ENCODE results near the gene SAMD4B. TPM values are rescaled to one million over a fixed set of nuclear protein-coding genes. Genes with fewer than 3 reads are reported as not detected.

SAMD4B gene
- total and polyA plus RNA-seq, 8 donors, result 49.9 to 136 (median 66.2) TPM

DNA sequence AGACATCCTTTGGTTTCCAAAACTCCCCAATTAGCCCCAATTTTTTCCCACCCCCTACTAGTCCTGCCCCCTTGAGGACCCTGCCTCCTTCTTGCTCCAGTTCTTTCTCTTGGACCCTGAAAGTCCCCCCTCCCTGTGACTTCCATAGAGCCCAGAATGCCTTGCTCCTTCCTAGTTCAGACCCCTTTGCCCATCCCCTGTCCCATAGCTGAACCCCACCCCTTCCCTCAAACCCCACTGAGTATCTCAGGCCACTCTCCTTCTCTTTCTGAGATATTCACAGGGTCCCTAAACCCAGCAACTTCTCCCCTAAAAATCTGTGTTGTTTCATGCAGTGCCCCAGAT lies 20.4 kb upstream of the SAMD4B start:
- Histone ChIP-seq H3K27me3 (peaks cover 0 to 4% (median 0%) of the 10 kb centered on the region in 3 donors), H3K9me3 (no peaks in the 10 kb centered on the region), H3K4me1 (peaks cover 7 to 16% (median 15%) of the 10 kb centered on the region in 4 donors), H3K36me3 (no peaks in the 10 kb centered on the region), H3K4me3 (no peak overlapping the region), H3K27ac (no peak overlapping the region)
- intact Hi-C loops (cut with DNase I; ENCODE audit: low total_unique reads), result no loop called here
- DNase-seq, result no peak
- TF ChIP-seq, protein P1, sequence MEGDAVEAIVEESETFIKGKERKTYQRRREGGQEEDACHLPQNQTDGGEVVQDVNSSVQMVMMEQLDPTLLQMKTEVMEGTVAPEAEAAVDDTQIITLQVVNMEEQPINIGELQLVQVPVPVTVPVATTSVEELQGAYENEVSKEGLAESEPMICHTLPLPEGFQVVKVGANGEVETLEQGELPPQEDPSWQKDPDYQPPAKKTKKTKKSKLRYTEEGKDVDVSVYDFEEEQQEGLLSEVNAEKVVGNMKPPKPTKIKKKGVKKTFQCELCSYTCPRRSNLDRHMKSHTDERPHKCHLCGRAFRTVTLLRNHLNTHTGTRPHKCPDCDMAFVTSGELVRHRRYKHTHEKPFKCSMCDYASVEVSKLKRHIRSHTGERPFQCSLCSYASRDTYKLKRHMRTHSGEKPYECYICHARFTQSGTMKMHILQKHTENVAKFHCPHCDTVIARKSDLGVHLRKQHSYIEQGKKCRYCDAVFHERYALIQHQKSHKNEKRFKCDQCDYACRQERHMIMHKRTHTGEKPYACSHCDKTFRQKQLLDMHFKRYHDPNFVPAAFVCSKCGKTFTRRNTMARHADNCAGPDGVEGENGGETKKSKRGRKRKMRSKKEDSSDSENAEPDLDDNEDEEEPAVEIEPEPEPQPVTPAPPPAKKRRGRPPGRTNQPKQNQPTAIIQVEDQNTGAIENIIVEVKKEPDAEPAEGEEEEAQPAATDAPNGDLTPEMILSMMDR (IDR thresholded peaks at IDR 0.05), result no peak
- TF ChIP-seq POLR2AphosphoS5 (IDR thresholded peaks at IDR 0.05), result no peak
- TF ChIP-seq EP300 (IDR thresholded peaks at IDR 0.05), result no peak
- no peak for TF ChIP-seq POLR2A (IDR thresholded peaks at IDR 0.05)

DNA sequence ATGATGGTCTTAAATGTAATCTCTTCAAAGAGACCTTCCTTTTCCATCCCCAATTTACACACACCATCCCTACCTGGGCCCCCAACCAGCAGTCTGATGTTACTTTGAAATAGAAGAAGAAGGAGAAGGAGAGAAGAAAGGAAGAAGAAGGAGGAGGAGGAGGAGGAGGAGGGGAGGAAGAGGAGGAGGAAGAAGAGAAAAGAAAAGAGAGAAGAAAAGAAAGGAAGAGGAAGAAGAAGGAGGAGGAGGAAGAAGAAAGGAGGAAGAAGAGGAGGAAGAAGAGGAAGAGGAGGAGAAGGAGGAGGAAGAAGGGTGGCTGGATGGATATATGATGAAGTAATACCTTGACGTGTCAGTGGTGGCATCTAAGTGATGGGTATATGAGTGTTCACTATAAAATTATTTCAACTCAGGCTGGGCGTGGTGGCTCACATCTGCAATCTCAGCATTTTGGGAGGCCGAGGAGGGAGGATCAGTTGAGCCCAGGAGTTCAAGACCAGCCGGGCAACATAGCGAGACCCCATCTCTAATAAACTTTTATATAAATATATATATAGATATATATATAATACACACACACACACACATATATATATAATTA lies 17.9 kb upstream of the SAMD4B start:
- H3K27me3 ChIP-seq, result peaks cover 0 to 8% (median 0%) of the 10 kb centered on the region in 3 donors
- H3K27ac ChIP-seq, result no peak overlapping the region
- TF ChIP-seq EP300 (IDR thresholded peaks at IDR 0.05) (no peak), POLR2AphosphoS5 (IDR thresholded peaks at IDR 0.05) (no peak), POLR2A (IDR thresholded peaks at IDR 0.05) (no peak)
- TF ChIP-seq, protein P1 (IDR thresholded peaks at IDR 0.05), result no peak
- WGBS, 5 donors, result 76 to 87% (median 83%) methylated on average over 5 of the region's 5 CpGs
- H3K36me3 ChIP-seq, result peaks cover 0 to 18% (median 3%) of the 10 kb centered on the region in 4 donors
- intact Hi-C loops (cut with DNase I; ENCODE audit: low total_unique reads), result no loop called here
- H3K4me3 ChIP-seq, result no peak overlapping the region
- H3K4me1 ChIP-seq, result peaks cover 11 to 25% (median 13%) of the 10 kb centered on the region in 4 donors
- H3K9me3 ChIP-seq, result no peaks in the 10 kb centered on the region
- no peak for DNase-seq

DNA sequence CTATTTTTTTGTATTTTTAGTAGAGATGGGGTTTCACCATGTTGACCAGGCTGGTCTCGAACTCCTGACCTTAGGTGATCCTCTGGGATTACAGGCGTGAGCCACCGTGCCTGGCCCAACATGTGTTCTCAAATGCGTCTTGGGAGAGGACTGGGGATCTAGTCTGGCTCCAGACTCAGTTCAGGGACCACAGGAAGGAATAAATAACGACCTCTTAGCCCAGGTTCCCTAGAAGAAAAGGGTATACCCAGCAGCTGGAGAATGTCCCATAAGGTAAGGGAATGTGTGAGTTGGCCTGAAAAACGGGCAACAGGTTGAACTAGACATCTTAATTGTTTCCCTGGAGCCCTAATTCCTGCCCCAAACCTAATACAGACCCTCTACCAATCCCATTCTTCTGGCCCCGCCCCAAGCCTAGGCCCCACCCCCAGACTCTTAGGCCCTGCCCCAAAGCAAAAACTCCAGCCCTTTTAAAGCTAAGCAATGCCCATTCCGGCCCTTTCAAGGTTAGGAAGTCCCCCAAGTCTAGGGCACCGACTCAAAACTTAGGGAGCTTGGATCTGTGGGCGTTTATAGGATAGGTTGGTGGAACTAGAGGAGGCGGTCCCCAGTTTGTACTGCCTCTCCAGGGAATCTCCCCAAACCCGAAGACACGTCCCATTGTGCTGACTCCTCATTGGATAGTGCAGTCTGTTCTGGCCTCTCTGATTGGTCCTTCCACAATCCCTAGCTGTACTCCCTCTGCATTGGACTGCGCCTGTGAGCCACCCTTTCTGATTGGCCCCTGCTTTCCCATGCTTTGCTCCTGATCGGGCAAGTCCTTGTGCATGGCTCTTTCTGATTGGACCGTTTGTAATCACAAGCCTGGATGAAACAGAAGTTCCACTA lies 16.2 kb upstream of the SAMD4B start:
- H3K9me3 ChIP-seq, result no peaks in the 10 kb centered on the region
- peaks cover 0 to 13% (median 4%) of the 10 kb centered on the region in 4 donors for H3K4me1 ChIP-seq
- 74 to 82% (median 79%) methylated on average over 16 of the region's 16 CpGs for WGBS, 5 donors
- peaks cover 0 to 18% (median 4%) of the 10 kb centered on the region in 4 donors for H3K36me3 ChIP-seq
- H3K27ac ChIP-seq, result no peak overlapping the region
- TF ChIP-seq, protein P1 (IDR thresholded peaks at IDR 0.05), result no peak
- TF ChIP-seq POLR2AphosphoS5 (IDR thresholded peaks at IDR 0.05) (no peak), EP300 (IDR thresholded peaks at IDR 0.05) (no peak), POLR2A (IDR thresholded peaks at IDR 0.05) (no peak)
- no peak overlapping the region for H3K4me3 ChIP-seq
- intact Hi-C loops (cut with DNase I; ENCODE audit: low total_unique reads), result loop anchor here (5.0 kb wide), 1 partner anchor 214 kb away; no protein-coding TSS in a partner anchor
- DNase-seq, result no peak
- H3K27me3 ChIP-seq, result peaks cover 0 to 4% (median 0%) of the 10 kb centered on the region in 3 donors

DNA sequence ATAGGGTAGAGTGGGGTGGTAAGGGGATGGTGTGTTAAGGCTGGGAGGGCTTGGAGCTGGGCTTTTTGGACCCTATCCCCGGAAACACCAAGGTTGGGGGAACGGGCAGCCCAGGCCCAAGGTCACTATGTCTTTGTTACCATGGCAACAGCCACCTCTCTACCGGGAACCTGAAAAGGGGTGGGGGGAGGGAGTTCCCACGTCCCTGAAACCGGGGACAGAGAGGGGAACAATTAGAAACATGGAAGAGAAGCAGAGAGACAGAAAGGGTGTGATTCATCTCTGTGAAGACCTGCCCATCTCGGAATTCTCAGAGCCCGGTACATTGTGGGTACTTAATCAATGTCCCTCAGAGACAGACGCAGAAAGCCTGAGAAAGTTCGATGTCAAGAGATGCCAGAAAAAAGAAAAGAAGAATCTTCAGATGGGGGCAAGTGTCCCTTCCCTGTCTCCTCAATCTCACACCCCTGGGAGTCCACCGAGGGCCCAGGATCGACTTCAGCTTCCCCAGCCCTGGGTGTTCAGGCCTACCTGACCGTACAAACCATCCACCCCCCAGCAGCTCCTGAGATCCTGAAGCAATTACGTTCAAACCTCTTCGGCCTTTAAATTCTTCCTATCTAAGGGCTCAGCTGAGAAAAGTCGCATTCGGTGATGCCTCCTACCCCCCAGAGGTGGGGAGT lies 14.7 kb upstream of the SAMD4B start:
- Histone ChIP-seq H3K4me1 (peaks cover 0 to 9% (median 3%) of the 10 kb centered on the region in 4 donors), H3K27ac (no peak overlapping the region), H3K9me3 (no peaks in the 10 kb centered on the region), H3K4me3 (no peak overlapping the region), H3K27me3 (peaks cover 0 to 4% (median 0%) of the 10 kb centered on the region in 3 donors), H3K36me3 (peaks cover 0 to 18% (median 6%) of the 10 kb centered on the region in 4 donors)
- intact Hi-C loops (cut with DNase I; ENCODE audit: low total_unique reads), result loop anchor here (5.0 kb wide), 1 partner anchor 215 kb away; no protein-coding TSS in a partner anchor
- no peak for DNase-seq
- TF ChIP-seq POLR2AphosphoS5 (IDR thresholded peaks at IDR 0.05) (no peak), POLR2A (IDR thresholded peaks at IDR 0.05) (no peak), EP300 (IDR thresholded peaks at IDR 0.05) (no peak)
- TF ChIP-seq, protein P1 (IDR thresholded peaks at IDR 0.05), result no peak
- WGBS, 5 donors, result 57 to 70% (median 63%) methylated on average over 16 of the region's 16 CpGs

Data from stomach (tissue), 9 donors.